Liver (tissue), 3 donors: ENCODE data around the gene PPCS.

ENCODE experiments used
- EGR1 ChIP-seq, 2 donors: IDR thresholded peaks; 2 replicates each; pipeline ENCODE4 v1.6.1; 2016 to 2018; ENCODE audit warnings: antibody characterized with exemption in 2 of 2, low read depth in 2 of 2
- FOXA2 ChIP-seq: IDR thresholded peaks from 2 replicates; pipeline ENCODE4 v1.6.1; 2016; ENCODE audit warnings: antibody characterized with exemption
- GABPA ChIP-seq, 2 donors: IDR thresholded peaks in 1 of 2; conservative IDR thresholded peaks in 1 of 2; 2 replicates each; pipeline ENCODE4 v1.6.1; 2016; ENCODE audit warnings: antibody characterized with exemption in 2 of 2, mild to moderate bottlenecking in 1 of 2, moderate library complexity in 1 of 2
- JUND ChIP-seq, 2 donors: IDR thresholded peaks; 2 replicates each; pipeline ENCODE4 v1.6.1; 2016; ENCODE audit warnings: antibody characterized with exemption in 2 of 2
- RAD21 ChIP-seq, 2 donors: IDR thresholded peaks; 2 replicates each; pipeline ENCODE4 v1.6.1; 2016; ENCODE audit warnings: antibody characterized with exemption in 2 of 2, mild to moderate bottlenecking in 2 of 2
- REST ChIP-seq: IDR thresholded peaks from 2 replicates; pipeline ENCODE4 v1.6.1; 2016; ENCODE audit warnings: antibody characterized with exemption, mild to moderate bottlenecking
- SP1 ChIP-seq: IDR thresholded peaks from 2 replicates; pipeline ENCODE4 v1.6.1; 2018; ENCODE audit warnings: antibody characterized with exemption, mild to moderate bottlenecking
- TAF1 ChIP-seq: conservative IDR thresholded peaks from 2 replicates; pipeline ENCODE4 v1.6.1; 2016; ENCODE audit warnings: antibody characterized with exemption, mild to moderate bottlenecking
- YY1 ChIP-seq: IDR thresholded peaks from 2 replicates; pipeline ENCODE4 v1.6.1; 2016; ENCODE audit warnings: antibody characterized with exemption, mild to moderate bottlenecking
- TF ChIP-seq, protein P1 (sequence below): fragments of 150-350 bp; IDR thresholded peaks from 2 replicates; pipeline ENCODE4 v1.5.1; 2017; ENCODE audit warnings: improper control_type of control experiment, low read depth, low read length; ENCODE audit not compliant: missing input control
- TF ChIP-seq, protein P2 (sequence below): IDR thresholded peaks from 2 replicates; pipeline ENCODE4 v1.6.1; 2016; ENCODE audit warnings: antibody characterized with exemption
- TF ChIP-seq, protein P3 (sequence below): IDR thresholded peaks from 2 replicates; pipeline ENCODE4 v1.6.1; 2016; ENCODE audit warnings: antibody characterized with exemption
- TF ChIP-seq, protein P4 (sequence below): IDR thresholded peaks from 2 replicates; pipeline ENCODE4 v1.6.1; 2016; ENCODE audit warnings: antibody characterized with exemption
- donor health status: healthy.
- donor health status: healthy.

DNA sequence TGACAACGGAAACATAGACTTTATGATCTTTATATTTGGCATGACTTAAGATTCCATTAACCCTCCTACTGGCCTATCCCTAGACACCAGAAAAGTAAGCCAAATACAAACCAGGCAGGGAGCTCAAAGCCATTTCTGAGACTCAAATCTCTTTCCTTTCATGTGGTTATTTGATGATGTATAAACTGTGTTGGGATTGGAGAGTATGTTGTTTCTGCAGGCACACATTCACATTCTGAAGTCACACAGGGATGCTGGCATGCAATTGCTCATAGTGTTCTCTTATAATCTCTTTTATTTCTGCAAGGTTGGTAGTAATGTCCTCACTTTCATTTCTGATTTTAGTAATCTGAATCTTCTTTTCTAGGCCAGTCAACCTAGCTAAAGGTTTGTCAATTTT is 6.3 kb upstream of the PPCS start:
- TF ChIP-seq, protein P1, sequence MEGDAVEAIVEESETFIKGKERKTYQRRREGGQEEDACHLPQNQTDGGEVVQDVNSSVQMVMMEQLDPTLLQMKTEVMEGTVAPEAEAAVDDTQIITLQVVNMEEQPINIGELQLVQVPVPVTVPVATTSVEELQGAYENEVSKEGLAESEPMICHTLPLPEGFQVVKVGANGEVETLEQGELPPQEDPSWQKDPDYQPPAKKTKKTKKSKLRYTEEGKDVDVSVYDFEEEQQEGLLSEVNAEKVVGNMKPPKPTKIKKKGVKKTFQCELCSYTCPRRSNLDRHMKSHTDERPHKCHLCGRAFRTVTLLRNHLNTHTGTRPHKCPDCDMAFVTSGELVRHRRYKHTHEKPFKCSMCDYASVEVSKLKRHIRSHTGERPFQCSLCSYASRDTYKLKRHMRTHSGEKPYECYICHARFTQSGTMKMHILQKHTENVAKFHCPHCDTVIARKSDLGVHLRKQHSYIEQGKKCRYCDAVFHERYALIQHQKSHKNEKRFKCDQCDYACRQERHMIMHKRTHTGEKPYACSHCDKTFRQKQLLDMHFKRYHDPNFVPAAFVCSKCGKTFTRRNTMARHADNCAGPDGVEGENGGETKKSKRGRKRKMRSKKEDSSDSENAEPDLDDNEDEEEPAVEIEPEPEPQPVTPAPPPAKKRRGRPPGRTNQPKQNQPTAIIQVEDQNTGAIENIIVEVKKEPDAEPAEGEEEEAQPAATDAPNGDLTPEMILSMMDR = no peak
- TF ChIP-seq, protein P2, sequence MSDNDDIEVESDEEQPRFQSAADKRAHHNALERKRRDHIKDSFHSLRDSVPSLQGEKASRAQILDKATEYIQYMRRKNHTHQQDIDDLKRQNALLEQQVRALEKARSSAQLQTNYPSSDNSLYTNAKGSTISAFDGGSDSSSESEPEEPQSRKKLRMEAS = no peak
- TF ChIP-seq, protein P3, sequence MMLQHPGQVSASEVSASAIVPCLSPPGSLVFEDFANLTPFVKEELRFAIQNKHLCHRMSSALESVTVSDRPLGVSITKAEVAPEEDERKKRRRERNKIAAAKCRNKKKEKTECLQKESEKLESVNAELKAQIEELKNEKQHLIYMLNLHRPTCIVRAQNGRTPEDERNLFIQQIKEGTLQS = no peak
- TF ChIP-seq SP1 = no peak
- no peak for TF ChIP-seq JUND (IDR thresholded peaks at IDR 0.05)
- TF ChIP-seq REST = no peak
- TF ChIP-seq, protein P4, sequence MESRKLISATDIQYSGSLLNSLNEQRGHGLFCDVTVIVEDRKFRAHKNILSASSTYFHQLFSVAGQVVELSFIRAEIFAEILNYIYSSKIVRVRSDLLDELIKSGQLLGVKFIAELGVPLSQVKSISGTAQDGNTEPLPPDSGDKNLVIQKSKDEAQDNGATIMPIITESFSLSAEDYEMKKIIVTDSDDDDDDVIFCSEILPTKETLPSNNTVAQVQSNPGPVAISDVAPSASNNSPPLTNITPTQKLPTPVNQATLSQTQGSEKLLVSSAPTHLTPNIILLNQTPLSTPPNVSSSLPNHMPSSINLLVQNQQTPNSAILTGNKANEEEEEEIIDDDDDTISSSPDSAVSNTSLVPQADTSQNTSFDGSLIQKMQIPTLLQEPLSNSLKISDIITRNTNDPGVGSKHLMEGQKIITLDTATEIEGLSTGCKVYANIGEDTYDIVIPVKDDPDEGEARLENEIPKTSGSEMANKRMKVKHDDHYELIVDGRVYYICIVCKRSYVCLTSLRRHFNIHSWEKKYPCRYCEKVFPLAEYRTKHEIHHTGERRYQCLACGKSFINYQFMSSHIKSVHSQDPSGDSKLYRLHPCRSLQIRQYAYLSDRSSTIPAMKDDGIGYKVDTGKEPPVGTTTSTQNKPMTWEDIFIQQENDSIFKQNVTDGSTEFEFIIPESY = no peak
- TF ChIP-seq TAF1 = no peak
- TF ChIP-seq EGR1 (IDR thresholded peaks at IDR 0.05; ENCODE audit: low read depth in 2 of 2) = no peak
- no peak for TF ChIP-seq GABPA (IDR thresholded peaks at IDR 0.05 in 1 of 2, conservative IDR thresholded peaks at IDR 0.05 in 1 of 2)
- no peak for TF ChIP-seq YY1
- no peak for TF ChIP-seq RAD21 (IDR thresholded peaks at IDR 0.05)
- TF ChIP-seq FOXA2 = no peak
